ENCODE measurements around the gene MARCHF10.

DNA sequence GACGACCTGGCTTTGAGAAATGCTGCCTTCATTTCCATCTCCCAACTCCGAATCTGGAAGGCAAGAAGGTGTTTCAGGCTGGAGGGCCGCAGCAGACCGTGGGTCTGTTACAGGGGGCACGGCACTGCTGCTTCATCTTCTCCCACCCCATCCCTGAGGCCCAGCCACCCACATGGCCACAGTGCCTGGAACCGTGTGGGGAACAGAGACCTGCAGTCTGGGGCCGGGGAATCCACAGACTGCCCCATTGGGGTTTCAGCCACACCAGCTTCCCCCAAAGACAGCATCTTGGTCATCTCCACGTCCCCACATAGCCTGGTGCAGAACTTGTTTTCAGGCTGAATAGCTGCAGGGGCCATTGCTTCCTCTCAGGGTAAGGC lies 106.4 kb downstream of the MARCHF10 start:
- TF ChIP-seq, protein P1, sequence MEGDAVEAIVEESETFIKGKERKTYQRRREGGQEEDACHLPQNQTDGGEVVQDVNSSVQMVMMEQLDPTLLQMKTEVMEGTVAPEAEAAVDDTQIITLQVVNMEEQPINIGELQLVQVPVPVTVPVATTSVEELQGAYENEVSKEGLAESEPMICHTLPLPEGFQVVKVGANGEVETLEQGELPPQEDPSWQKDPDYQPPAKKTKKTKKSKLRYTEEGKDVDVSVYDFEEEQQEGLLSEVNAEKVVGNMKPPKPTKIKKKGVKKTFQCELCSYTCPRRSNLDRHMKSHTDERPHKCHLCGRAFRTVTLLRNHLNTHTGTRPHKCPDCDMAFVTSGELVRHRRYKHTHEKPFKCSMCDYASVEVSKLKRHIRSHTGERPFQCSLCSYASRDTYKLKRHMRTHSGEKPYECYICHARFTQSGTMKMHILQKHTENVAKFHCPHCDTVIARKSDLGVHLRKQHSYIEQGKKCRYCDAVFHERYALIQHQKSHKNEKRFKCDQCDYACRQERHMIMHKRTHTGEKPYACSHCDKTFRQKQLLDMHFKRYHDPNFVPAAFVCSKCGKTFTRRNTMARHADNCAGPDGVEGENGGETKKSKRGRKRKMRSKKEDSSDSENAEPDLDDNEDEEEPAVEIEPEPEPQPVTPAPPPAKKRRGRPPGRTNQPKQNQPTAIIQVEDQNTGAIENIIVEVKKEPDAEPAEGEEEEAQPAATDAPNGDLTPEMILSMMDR (IDR thresholded peaks at IDR 0.05): no peak
- no peak for TF ChIP-seq POLR2A (IDR thresholded peaks at IDR 0.05)
